A172 (cell line): ENCODE results near the gene CT45A5. TPM values are rescaled to one million over a fixed set of nuclear protein-coding genes. Genes with fewer than 3 reads are reported as not detected.
"Not testable (repeated sequence)": the region's sequence is repeated elsewhere in the genome, so short reads cannot be mapped to it uniquely, and the experiment has no call there.

Experiments used
- DNase-seq: peaks from one replicate; pipeline ENCODE4 v3.0.0-alpha.2; 2015; ENCODE audit warnings: low spot score
- total RNA-seq: library from RNA; depleted of rRNA; stranded (reverse); fragments of >200 nt; shearing (Covaris generic); gene quantifications from 2 replicates; pipeline ENCODE4 v1.2.3, GENCODE V29; 2014; rRNA removed

Gene CT45A5
- not detected in 2 replicates for total RNA-seq

- DNase-seq, result not testable (repeated sequence)
These were observed at the start of gene CT45A5 for GRCh38 chrX:135785403-135785802. Gene CT45A5, minus strand, starts transcription at chrX:135785503. Its CDS starts 3,774 bp downstream, at chrX:135781729.

- not testable (repeated sequence) for DNase-seq
These were observed 34.6 kb upstream of the CT45A5 start, which contains the start of gene CT45A2 for GRCh38 chrX:135819912-135820311. Gene CT45A2, minus strand, starts transcription at chrX:135820012. Its CDS starts 3,747 bp downstream, at chrX:135816265.

GRCh38 chrX:135802687-135803086, 17.4 kb upstream of the CT45A5 start, which contains the start of gene CT45A6:
Gene CT45A6, minus strand, starts transcription at chrX:135802787. Its CDS starts 3,794 bp downstream, at chrX:135798993.
- DNase-seq, result not testable (repeated sequence)

- DNase-seq, result not testable (repeated sequence)
These were observed 17.2 kb downstream of the CT45A5 start, which contains the start of gene CT45A3 for GRCh38 chrX:135768091-135768490. Gene CT45A3, minus strand, starts transcription at chrX:135768191. Its CDS starts 3,747 bp downstream, at chrX:135764444.

- not testable (repeated sequence) for DNase-seq
These were observed 40.6 kb downstream of the CT45A5 start for GRCh38 chrX:135744739-135745138.

GRCh38 chrX:135741192-135741715, 44.0 kb downstream of the CT45A5 start:
- DNase-seq, result no peak

- peak; percentile 1 for DNase-seq
These were observed 44.6 kb downstream of the CT45A5 start for GRCh38 chrX:135740681-135741149.

GRCh38 chrX:135737366-135738071, 47.8 kb downstream of the CT45A5 start:
- no peak for DNase-seq

- not testable (repeated sequence) for DNase-seq
These were observed 50.6 kb downstream of the CT45A5 start for GRCh38 chrX:135734666-135735065.

Other genes starting within 250 kb of the CT45A5 start
- gene CT45A1, start 71.9 kb downstream of the CT45A5 start, total RNA-seq, result not detected in 2 replicates
- gene CT45A3, start 17.3 kb downstream of the CT45A5 start, total RNA-seq, result not detected in 2 replicates
- gene CT45A6, start 17.3 kb upstream of the CT45A5 start, total RNA-seq, result not detected in 2 replicates
- not detected in 2 replicates for gene CT45A2, start 34.5 kb upstream of the CT45A5 start, total RNA-seq
- gene CT45A7, start 51.8 kb upstream of the CT45A5 start, total RNA-seq, result not detected in 2 replicates
- gene CT45A8, start 69.0 kb upstream of the CT45A5 start, total RNA-seq, result not detected in 2 replicates
- gene CT45A9, start 86.3 kb upstream of the CT45A5 start, total RNA-seq, result not detected in 2 replicates
- not detected in 2 replicates for gene CT45A10, start 107.9 kb upstream of the CT45A5 start, total RNA-seq
- not detected in 2 replicates for gene SAGE1, start 108.2 kb upstream of the CT45A5 start, total RNA-seq
- 9.5 and 11.3 TPM in 2 replicates for gene MMGT1, start 188.5 kb upstream of the CT45A5 start, total RNA-seq
- gene SLC9A6, start 199.9 kb upstream of the CT45A5 start, total RNA-seq, result 6.8 and 12.2 TPM in 2 replicates